Regular cardiac myocyte (primary cell): Measurements from ENCODE around the gene KRTAP4-5. TPM values are rescaled to one million over a fixed set of nuclear protein-coding genes. Genes with fewer than 3 reads are reported as not detected.

Experiments used
- total RNA-seq: library from RNA; depleted of rRNA; stranded (reverse); fragments of >200 nt; gene quantifications from 2 replicates; pipeline ENCODE4 v1.2.3, GENCODE V29; 2014

KRTAP4-5 gene
- not detected in 2 replicates for total RNA-seq

GRCh38 chr17:41149652-41149985 lies at the start of gene KRTAP4-5:
KRTAP4-5 (minus strand) TSS chr17:41149825; CDS start chr17:41149767, 58 bp downstream.

DNA sequence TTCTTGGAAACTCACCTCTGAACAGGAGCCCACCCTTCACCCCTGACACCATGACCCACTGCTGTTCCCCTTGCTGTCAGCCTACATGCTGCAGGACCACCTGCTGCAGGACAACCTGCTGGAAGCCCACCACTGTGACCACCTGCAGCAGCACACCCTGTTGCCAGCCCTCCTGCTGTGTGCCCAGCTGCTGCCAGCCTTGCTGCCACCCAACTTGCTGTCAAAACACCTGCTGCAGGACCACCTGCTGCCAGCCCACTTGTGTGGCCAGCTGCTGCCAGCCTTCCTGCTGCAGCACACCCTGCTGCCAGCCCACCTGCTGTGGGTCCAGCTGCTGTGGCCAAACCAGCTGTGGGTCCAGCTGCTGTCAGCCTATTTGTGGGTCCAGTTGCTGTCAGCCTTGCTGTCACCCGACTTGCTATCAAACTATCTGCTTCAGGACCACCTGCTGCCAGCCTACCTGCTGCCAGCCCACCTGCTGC lies 40.3 kb upstream of the KRTAP4-5 start, which contains the start of gene KRTAP9-1:
KRTAP9-1 (plus strand) TSS at position 51 of the 482 bp plus-strand sequence; CDS start at position 51, 0 bp downstream.

DNA sequence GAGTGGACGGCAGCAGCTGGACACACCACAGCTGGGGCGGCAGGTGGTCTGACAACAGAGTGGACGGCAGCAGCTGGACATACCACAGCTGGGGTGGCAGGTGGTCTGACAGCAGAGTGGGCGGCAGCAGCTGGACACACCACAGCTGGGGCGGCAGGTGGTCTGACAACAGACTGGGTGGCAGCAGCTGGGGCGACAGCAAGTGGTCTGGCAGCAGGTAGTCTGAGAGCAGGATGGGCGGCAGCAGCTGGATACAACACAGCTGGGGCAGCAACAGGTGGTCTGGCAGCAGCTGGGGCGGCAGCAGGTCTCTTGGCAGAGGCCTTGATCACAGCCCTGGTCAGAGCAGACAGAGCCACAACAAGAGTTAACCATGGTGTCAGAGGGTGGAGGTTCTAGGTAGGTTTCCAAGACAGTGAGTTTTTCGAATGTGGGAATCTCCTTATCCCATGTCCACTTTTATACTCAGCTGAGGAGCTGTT lies 34.9 kb upstream of the KRTAP4-5 start, which contains the start of gene KRTAP4-1:
KRTAP4-1 (minus strand) TSS at position 432 of the 482 bp plus-strand sequence; CDS start at position 375, 57 bp downstream.

DNA sequence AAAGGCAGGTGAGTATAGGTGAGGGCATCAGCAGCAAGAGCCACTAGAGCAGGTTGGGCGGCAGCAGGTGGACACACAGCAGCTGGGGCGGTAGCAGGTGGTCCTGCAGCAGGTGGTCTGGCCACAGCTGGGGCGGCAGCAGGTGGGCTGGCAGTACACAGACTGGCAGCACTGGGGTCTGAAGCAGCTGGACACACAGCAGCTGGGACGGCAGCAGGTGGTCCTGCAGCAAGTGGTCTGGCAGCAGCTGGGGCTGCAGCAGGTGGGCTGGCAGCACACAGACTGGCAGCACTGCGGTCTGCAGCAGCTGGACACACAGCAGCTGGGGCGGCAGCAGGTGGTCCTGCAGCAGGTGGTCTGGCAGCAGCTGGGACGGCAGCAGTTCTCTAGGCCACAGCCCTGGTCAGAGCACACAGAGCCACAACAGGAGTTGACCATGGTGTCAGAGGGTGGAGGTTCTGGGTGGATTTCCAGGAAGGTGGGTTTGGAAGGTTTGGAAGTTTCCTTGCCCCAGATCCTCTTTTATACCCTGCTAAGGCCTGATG lies 28.2 kb upstream of the KRTAP4-5 start, which contains the start of gene KRTAP4-2:
KRTAP4-2 (minus strand) TSS at position 495 of the 545 bp plus-strand sequence; CDS start at position 438, 57 bp downstream.

DNA sequence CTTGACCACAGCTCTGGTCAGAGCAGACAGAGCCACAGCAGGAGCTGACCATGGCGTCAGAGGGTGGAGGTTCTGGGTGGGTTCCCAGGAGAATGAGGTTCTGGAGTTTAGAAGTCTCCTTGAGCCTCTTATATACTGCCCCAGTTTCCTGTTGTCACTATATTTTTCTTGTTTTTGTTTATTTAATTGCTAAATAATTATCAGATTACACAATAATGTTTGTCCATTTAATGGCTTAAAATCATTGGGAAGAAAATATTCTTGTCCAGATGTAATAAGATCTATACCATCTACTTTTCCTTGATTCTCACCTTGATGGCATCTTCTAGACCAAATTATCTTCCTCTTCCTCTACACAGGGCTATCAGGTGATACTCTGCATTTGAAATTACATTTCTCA lies 18.5 kb upstream of the KRTAP4-5 start, which contains the start of gene KRTAP4-3:
KRTAP4-3 (minus strand) TSS at position 101 of the 400 bp plus-strand sequence; CDS start at position 52, 49 bp downstream.

DNA sequence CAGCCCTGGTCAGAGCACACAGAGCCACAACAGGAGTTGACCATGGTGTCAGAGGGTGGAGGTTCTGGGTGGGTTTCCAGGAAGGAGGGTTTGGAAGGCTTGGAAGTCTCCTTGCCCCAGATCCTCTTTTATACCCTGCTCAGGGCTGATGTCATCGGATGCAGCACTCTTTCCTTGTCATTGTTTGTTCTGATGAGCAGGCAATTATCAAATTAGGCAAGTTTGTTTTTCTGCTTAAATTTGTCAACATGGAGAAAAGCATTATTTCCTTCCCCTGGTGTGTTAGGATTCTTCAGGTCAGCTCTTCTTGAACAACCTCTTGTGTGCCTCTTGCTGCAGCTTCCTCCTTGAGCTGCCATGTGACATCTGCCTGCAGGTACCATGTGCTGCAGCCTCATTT lies 11.0 kb upstream of the KRTAP4-5 start, which contains the start of gene KRTAP4-4:
KRTAP4-4 (minus strand) TSS at position 101 of the 400 bp plus-strand sequence; CDS start at position 44, 57 bp downstream.

GRCh38 chr17:41140360-41141131 lies 9.1 kb downstream of the KRTAP4-5 start, which contains the start of gene KRTAP4-6:
KRTAP4-6 (minus strand) TSS chr17:41140544; CDS start chr17:41140487, 57 bp downstream.

GRCh38 chr17:41123991-41124371 lies 25.6 kb downstream of the KRTAP4-5 start, which contains the start of gene KRTAP4-12:
KRTAP4-12 (minus strand) TSS chr17:41124182; CDS start chr17:41124122, 60 bp downstream.

DNA sequence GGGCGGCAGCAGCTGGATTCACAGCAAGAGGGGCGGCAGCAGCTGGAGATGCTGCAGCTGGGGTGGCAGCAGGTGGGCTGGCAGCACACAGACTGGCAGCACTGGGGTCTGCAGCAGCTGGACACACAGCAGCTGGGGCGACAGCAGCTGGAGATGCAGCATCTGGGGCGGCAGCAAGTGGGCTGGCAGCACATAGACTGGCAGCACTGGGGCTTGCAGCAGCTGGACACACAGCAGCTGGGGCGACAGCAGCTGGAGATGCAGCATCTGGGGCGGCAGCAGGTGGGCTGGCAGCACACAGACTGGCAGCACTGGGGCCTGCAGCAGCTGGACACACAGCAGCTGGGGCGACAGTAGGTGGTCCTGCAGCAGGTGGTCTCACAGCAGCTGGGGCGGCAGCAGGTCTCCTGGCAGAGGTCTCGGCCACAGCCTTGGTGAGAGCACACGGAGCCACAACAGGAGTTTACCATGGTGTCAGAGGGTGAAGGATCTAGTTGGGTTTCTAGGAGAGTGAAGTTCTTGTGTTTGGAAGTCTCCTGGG lies 31.7 kb downstream of the KRTAP4-5 start, which contains the start of gene KRTAP4-11:
KRTAP4-11 (minus strand) TSS at position 528 of the 541 bp plus-strand sequence; CDS start at position 470, 58 bp downstream.

GRCh38 chr17:41105347-41105746 lies 44.3 kb downstream of the KRTAP4-5 start, which contains the start of gene KRTAP4-9:
KRTAP4-9 (plus strand) TSS chr17:41105389; CDS start chr17:41105389, 0 bp downstream.

DNA sequence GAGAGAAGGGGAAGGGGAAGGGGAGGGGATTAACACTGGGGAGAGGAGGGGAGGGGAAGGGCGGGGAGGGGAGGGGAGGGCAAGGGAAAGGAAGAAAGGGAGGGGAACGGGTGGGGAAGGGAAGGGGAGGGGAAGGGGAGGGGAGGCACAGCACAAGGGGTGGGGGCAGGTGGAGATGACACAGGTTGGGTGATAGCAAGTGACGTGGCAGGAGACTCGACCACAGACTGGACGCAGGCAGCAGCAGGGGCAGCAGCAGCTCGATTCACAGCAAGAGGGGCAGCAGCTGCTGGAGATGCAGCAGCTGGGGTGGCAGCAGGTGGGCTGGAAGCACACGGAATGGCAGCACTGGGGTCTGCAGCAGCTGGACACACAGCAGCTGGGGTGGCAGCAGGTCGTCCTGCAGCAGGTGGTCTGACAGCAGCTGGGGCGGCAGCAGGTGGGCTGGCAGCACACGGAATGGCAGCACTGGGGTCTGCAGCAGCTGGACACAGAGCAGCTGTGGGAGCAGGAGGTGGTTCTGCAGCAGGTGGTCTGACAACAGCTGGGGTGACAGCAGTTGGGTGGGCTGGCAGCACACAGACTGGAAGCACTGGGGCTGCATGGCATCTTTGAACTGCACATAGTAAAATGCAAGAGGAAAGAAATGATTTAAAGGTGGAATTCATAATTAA lies 47.9 kb downstream of the KRTAP4-5 start, which contains the start of gene KRTAP4-16:
KRTAP4-16 (minus strand) TSS at position 624 of the 674 bp plus-strand sequence; CDS start at position 624, 0 bp downstream.

Other genes with a start within 250 kb of the KRTAP4-5 start
- gene KRT23, start 212.2 kb downstream of the KRTAP4-5 start, total RNA-seq: under 0.01 TPM in 1 of 2 replicates, not detected in the other
- 0.28 TPM in 1 of 2 replicates, not detected in the other for gene KRT39, start 182.9 kb downstream of the KRTAP4-5 start, total RNA-seq
- gene KRT40, start 165.5 kb downstream of the KRTAP4-5 start, total RNA-seq: not detected in 2 replicates
- not detected in 2 replicates for gene KRTAP3-3, start 155.7 kb downstream of the KRTAP4-5 start, total RNA-seq
- not detected in 2 replicates for gene KRTAP3-2, start 149.9 kb downstream of the KRTAP4-5 start, total RNA-seq
- gene KRTAP3-1, start 140.7 kb downstream of the KRTAP4-5 start, total RNA-seq: not detected in 2 replicates
- 1.9 and 5.1 TPM in 2 replicates for gene KRTAP1-5, start 122.6 kb downstream of the KRTAP4-5 start, total RNA-seq
- gene KRTAP1-4, start 119.6 kb downstream of the KRTAP4-5 start, total RNA-seq: not detected in 2 replicates
- gene KRTAP1-3, start 115.0 kb downstream of the KRTAP4-5 start, total RNA-seq: not detected in 2 replicates
- gene KRTAP1-1, start 108.4 kb downstream of the KRTAP4-5 start, total RNA-seq: under 0.01 TPM in 1 of 2 replicates, not detected in the other
- not detected in 2 replicates for gene KRTAP2-1, start 102.5 kb downstream of the KRTAP4-5 start, total RNA-seq
- gene KRTAP2-2, start 94.6 kb downstream of the KRTAP4-5 start, total RNA-seq: not detected in 2 replicates
- gene KRTAP2-3, start 89.7 kb downstream of the KRTAP4-5 start, total RNA-seq: under 0.01 and 0.77 TPM in 2 replicates
- gene KRTAP2-4, start 83.9 kb downstream of the KRTAP4-5 start, total RNA-seq: 0.28 TPM in 1 of 2 replicates, not detected in the other
- not detected in 2 replicates for gene KRTAP4-7, start 65.7 kb downstream of the KRTAP4-5 start, total RNA-seq
- gene KRTAP4-8, start 51.7 kb downstream of the KRTAP4-5 start, total RNA-seq: not detected in 2 replicates
- gene KRTAP4-16, start 47.6 kb downstream of the KRTAP4-5 start, total RNA-seq: not detected in 2 replicates
- not detected in 2 replicates for gene KRTAP4-9, start 44.4 kb downstream of the KRTAP4-5 start, total RNA-seq
- not detected in 2 replicates for gene KRTAP4-11, start 31.5 kb downstream of the KRTAP4-5 start, total RNA-seq
- not detected in 2 replicates for gene KRTAP4-12, start 25.6 kb downstream of the KRTAP4-5 start, total RNA-seq
- not detected in 2 replicates for gene KRTAP4-6, start 9.3 kb downstream of the KRTAP4-5 start, total RNA-seq
- not detected in 2 replicates for gene KRTAP4-4, start 10.9 kb upstream of the KRTAP4-5 start, total RNA-seq
- gene KRTAP4-3, start 18.4 kb upstream of the KRTAP4-5 start, total RNA-seq: not detected in 2 replicates
- gene KRTAP4-2, start 28.4 kb upstream of the KRTAP4-5 start, total RNA-seq: not detected in 2 replicates
- not detected in 2 replicates for gene KRTAP4-1, start 35.1 kb upstream of the KRTAP4-5 start, total RNA-seq
- gene KRTAP9-1, start 40.1 kb upstream of the KRTAP4-5 start, total RNA-seq: not detected in 2 replicates
- gene KRTAP9-2, start 76.8 kb upstream of the KRTAP4-5 start, total RNA-seq: not detected in 2 replicates
- gene KRTAP9-3, start 82.6 kb upstream of the KRTAP4-5 start, total RNA-seq: not detected in 2 replicates
- not detected in 2 replicates for gene KRTAP9-8, start 88.2 kb upstream of the KRTAP4-5 start, total RNA-seq
- gene KRTAP9-4, start 99.9 kb upstream of the KRTAP4-5 start, total RNA-seq: not detected in 2 replicates
- gene KRTAP9-9, start 105.6 kb upstream of the KRTAP4-5 start, total RNA-seq: not detected in 2 replicates
- not detected in 2 replicates for gene KRTAP9-6, start 115.6 kb upstream of the KRTAP4-5 start, total RNA-seq
- gene KRTAP9-7, start 125.9 kb upstream of the KRTAP4-5 start, total RNA-seq: not detected in 2 replicates
- gene KRTAP29-1, start 153.0 kb upstream of the KRTAP4-5 start, total RNA-seq: not detected in 2 replicates
- not detected in 2 replicates for gene KRTAP16-1, start 159.5 kb upstream of the KRTAP4-5 start, total RNA-seq
- not detected in 2 replicates for gene KRTAP17-1, start 165.9 kb upstream of the KRTAP4-5 start, total RNA-seq
- not detected in 2 replicates for gene KRT33A, start 201.0 kb upstream of the KRTAP4-5 start, total RNA-seq
- under 0.01 TPM in 2 replicates for gene KRT33B, start 220.0 kb upstream of the KRTAP4-5 start, total RNA-seq
- 2.0 and 2.9 TPM in 2 replicates for gene KRT34, start 232.5 kb upstream of the KRTAP4-5 start, total RNA-seq
- gene KRT31, start 247.8 kb upstream of the KRTAP4-5 start, total RNA-seq: not detected in 2 replicates